ENCODE results near the gene CR2.

GRCh38 chr1:207454046-207454964 lies at the start of gene CR2:
- TF ChIP-seq CTCF (IDR thresholded peaks at IDR 0.05) = no peak
- no peak for TF ChIP-seq POLR2A (IDR thresholded peaks at IDR 0.05)

Data from ovary (tissue), 3 donors.